SK-N-MC (cell line): ENCODE measurements around the gene CCDC63.

Experiments
- EZH2 ChIP-seq: fragments of 200-600 bp; sonication (generic); IDR thresholded peaks from one replicate; pipeline ENCODE4 v1.6.1; 2017; ENCODE audit warnings: antibody characterized with exemption
- POLR2AphosphoS5 ChIP-seq: IDR thresholded peaks from 2 replicates; pipeline ENCODE4 v1.6.1; 2012; ENCODE audit warnings: mild to moderate bottlenecking, low read depth, low read length, borderline replicate concordance

DNA sequence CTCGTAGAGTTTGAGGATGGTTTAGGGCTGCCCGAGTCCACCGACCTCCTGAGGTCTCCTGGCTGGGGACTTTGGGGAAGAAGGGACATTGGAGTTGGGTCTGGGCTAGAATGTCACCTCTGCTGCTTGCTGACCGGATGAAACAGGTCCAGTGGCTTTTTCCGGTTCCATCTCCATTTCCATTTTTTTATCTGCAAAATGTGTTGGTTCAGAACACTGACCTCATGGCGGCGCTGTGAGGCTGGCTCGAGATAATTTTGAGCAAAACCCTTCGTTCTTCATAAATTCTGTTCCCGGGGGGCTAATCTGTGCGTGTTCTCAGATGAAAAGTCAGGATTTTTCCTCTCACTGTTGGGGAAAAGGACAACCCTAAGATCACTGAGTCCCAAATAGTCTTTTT lies 85.3 kb downstream of the CCDC63 start:
- TF ChIP-seq POLR2AphosphoS5: no peak
- no peak for TF ChIP-seq EZH2
